Activated T-helper 2 cell treated with anti-CD3 and anti-CD28 coated beads, Interferon-gamma antibody, Interleukin-2, Interleukin-4, amounts not matched to agents 10 μg/mL and 5 μg/mL and 100 μg/mL, durations not matched to agents 14 hours and 24 hours and 36 hours (primary cell): ENCODE data around the gene DRD3. TPM values are rescaled to one million over a fixed set of nuclear protein-coding genes. Genes with fewer than 3 reads are reported as not detected.

ENCODE experiments used
- DNase-seq: peaks from one replicate; pipeline ENCODE4 v3.0.0; 2021; ENCODE audit warnings: low spot score
- H3K27ac Mint-ChIP-seq: one replicate; pipeline ENCODE4 v1.8.0; 2021; ENCODE audit warnings: mixed read lengths
- H3K27me3 Mint-ChIP-seq: one replicate; pipeline ENCODE4 v1.8.0; 2021; ENCODE audit warnings: low read depth, mixed read lengths
- H3K36me3 Mint-ChIP-seq: one replicate; pipeline ENCODE4 v1.8.0; 2021; ENCODE audit warnings: low read depth, mixed read lengths
- H3K4me1 Mint-ChIP-seq: one replicate; pipeline ENCODE4 v1.8.0; 2021; ENCODE audit warnings: low read depth, mixed read lengths
- H3K4me3 Mint-ChIP-seq: one replicate; pipeline ENCODE4 v1.8.0; 2021; ENCODE audit warnings: low read depth, mild to moderate bottlenecking, moderate library complexity, mixed read lengths
- H3K9me3 Mint-ChIP-seq: one replicate; pipeline ENCODE4 v1.8.0; 2021; ENCODE audit warnings: mixed read lengths
- intact Hi-C: fragments of 100-400 bp; cut with micrococcal nuclease; formaldehyde crosslinking; loops from one replicate; pipeline ENCODE4 v1.15.1; 2023
- total RNA-seq: library from RNA; stranded (reverse); gene quantifications from 2 replicates; pipeline ENCODE4 v1.2.3, GENCODE V29; 2022

DRD3 gene
- total RNA-seq, 1 donor from 2014 or later: 0.11 TPM

DNA sequence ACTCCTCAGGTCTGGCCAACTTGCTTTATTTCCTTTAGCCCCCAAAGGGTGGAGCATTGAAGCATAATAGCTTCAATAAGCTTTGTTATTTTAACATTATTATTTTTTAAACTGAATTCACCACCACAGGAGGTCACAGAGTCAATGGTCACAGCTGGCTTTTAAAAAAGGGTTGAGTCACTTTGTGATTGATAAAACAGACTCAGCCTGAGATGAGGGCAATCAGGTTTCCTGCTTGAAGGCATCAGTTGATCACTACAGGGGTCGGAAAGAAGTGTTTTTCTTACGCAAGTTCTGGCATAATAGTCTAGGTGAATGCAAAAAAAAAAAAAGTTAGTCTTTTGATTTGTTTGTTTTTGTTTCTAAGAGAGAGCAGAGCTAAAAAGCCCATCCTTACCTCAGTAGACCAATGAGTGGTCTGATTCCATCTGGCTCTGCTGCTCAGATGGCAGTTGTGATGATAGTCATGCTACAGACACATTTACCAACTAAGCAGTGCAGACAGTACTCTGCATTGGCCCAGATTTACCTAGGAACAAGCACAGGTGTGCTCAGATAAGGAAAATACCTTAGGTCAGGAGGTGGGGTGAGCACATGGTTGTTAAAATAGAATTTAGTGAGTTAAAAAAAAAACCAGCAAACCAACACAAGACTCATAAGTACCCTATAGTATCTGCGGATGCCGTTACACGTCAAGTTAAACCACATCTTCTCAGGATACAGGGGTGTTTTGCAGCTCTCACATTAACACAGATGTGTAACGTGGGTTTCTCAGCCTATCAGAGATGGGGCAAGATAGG lies 35.9 kb upstream of the DRD3 start:
- H3K4me1 Mint-ChIP-seq: peaks cover 13% of the 10 kb centered on the region

GRCh38 chr3:114213627-114214541 lies 35.0 kb upstream of the DRD3 start:
- Mint-ChIP-seq H3K4me3 (no peak overlapping the region), H3K27ac (no peak overlapping the region), H3K4me1 (peaks cover 7% of the 10 kb centered on the region), H3K36me3 (peaks cover 13% of the 10 kb centered on the region), H3K27me3 (no peaks in the 10 kb centered on the region), H3K9me3 (no peaks in the 10 kb centered on the region)
- intact Hi-C loops: loop anchor here (1.0 to 10.0 kb wide), 11 partner anchors 13 to 1719 kb away; partner anchors contain the start of genes ATP6V1A, BTLA, CCDC191 and QTRT2
- DNase-seq: peak; percentile 74

More for the DNA sequence above, 35.9 kb upstream of the DRD3 start:
- intact Hi-C loops: loop anchor here (1.0 to 10.0 kb wide), 7 partner anchors 9 to 1720 kb away; partner anchors contain the start of genes BTLA, CCDC191, QTRT2 and USF3
- peak; percentile 49 for DNase-seq
- H3K9me3 Mint-ChIP-seq: no peaks in the 10 kb centered on the region
- H3K4me3 Mint-ChIP-seq: no peak overlapping the region
- H3K36me3 Mint-ChIP-seq: peaks cover 17% of the 10 kb centered on the region
- no peak overlapping the region for H3K27ac Mint-ChIP-seq
- H3K27me3 Mint-ChIP-seq: no peaks in the 10 kb centered on the region

DNA sequence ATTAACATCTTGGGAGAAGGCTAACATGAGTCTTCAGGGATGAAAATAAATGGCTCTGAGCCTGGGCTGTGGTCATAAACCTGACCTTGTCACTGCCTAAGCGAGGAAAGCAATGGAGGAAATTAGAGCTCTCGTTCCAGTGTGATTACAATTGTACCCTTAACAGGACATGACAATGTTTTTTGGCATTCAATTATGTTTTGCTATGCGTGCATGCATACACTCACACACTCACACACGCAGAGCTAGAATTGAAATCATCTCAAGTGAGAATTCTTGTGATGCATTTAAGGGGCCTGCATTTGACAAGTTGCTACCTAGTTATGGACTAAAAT lies 34.4 kb upstream of the DRD3 start:
- H3K36me3 Mint-ChIP-seq: peaks cover 12% of the 10 kb centered on the region
- H3K27ac Mint-ChIP-seq: no peak overlapping the region
- intact Hi-C loops: loop anchor here (1.0 to 10.0 kb wide), 8 partner anchors 14 to 1718 kb away; partner anchors contain the start of genes ATP6V1A, BTLA and USF3
- no peak overlapping the region for H3K4me3 Mint-ChIP-seq
- H3K9me3 Mint-ChIP-seq: no peaks in the 10 kb centered on the region
- H3K4me1 Mint-ChIP-seq: peaks cover 8% of the 10 kb centered on the region
- no peak for DNase-seq
- H3K27me3 Mint-ChIP-seq: no peaks in the 10 kb centered on the region

- Mint-ChIP-seq H3K9me3 (no peaks in the 10 kb centered on the region), H3K27me3 (no peaks in the 10 kb centered on the region), H3K4me3 (peak overlapping the region; percentile 26), H3K27ac (no peak overlapping the region), H3K4me1 (peaks cover 10% of the 10 kb centered on the region), H3K36me3 (peaks cover 6% of the 10 kb centered on the region)
- no peak for DNase-seq
- intact Hi-C loops: loop anchor here (1.0 to 10.0 kb wide), 8 partner anchors 14 to 1718 kb away; partner anchors contain the start of genes ATP6V1A, BTLA and USF3
Observed at GRCh38 chr3:114212646-114213045, 33.8 kb upstream of the DRD3 start.

DNA sequence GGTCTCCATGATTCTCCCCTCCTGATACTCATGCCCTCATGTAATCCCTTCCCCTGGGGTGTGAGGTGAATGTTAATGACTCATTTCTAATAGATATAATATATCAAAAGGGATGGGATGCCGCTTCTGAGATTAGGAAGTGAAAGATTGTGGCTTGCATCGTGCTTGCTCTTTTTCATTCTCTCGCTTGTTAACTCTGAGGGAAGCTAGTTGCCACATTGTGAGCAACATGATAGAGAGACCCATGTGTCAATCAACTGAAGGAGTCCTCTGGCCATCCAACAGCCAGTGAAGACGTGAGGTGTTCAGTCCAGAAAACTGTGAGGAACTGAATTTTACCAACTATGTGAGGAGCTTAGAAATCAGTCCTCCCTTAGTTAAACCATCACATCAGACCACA lies 28.9 kb upstream of the DRD3 start:
- intact Hi-C loops: no loop called here
- Mint-ChIP-seq H3K4me3 (no peak overlapping the region), H3K27ac (no peak overlapping the region), H3K4me1 (peaks cover 14% of the 10 kb centered on the region), H3K36me3 (no peaks in the 10 kb centered on the region), H3K9me3 (no peaks in the 10 kb centered on the region), H3K27me3 (no peaks in the 10 kb centered on the region)
- DNase-seq: no peak

DNA sequence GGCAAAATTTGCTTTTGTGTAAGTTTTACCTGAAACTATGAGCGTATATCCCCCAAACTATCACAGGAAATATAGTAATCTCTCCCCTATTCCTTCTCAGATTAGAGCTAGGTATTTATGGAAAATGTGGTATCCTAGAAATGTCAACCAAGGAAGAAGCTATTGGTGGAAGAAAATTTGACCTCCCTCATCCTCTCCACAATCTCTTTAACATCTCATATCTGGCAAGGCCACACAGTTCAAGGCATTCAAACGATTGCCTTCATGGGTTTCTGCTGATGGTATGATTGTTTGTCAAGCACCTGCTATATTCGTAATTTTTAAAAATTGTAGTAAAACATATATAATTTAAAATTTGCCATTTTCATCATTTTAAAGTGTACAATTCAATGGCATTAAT lies 27.5 kb upstream of the DRD3 start:
- no peaks in the 10 kb centered on the region for H3K36me3 Mint-ChIP-seq
- H3K4me3 Mint-ChIP-seq: no peak overlapping the region
- H3K27me3 Mint-ChIP-seq: no peaks in the 10 kb centered on the region
- intact Hi-C loops: no loop called here
- H3K4me1 Mint-ChIP-seq: peaks cover 11% of the 10 kb centered on the region
- no peak for DNase-seq
- no peaks in the 10 kb centered on the region for H3K9me3 Mint-ChIP-seq
- no peak overlapping the region for H3K27ac Mint-ChIP-seq

GRCh38 chr3:114205541-114205940 lies 26.7 kb upstream of the DRD3 start:
- intact Hi-C loops: no loop called here
- Mint-ChIP-seq H3K27me3 (no peaks in the 10 kb centered on the region), H3K4me3 (no peak overlapping the region), H3K4me1 (peaks cover 11% of the 10 kb centered on the region), H3K36me3 (no peaks in the 10 kb centered on the region), H3K27ac (no peak overlapping the region), H3K9me3 (no peaks in the 10 kb centered on the region)
- DNase-seq: no peak

DNA sequence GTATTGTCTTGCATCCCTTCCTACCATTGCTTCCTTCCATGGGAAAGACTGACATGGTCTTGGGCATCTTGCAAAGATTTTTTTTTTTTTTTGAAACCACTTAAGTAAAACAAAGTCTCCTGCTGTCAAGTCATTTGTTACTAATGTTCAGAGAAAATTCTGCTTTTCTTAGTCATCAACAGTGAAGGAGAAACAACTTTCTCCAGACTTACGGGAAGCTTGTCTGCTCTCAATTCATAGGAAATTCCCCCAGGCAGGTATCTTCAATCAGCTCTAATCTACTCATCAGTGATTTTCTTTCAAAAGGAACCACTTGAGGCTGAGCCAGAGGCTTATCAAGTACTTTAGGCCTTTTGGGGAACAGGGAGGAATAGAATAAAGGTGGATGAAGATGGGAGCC lies 15.9 kb upstream of the DRD3 start:
- no peaks in the 10 kb centered on the region for H3K9me3 Mint-ChIP-seq
- H3K4me3 Mint-ChIP-seq: no peak overlapping the region
- H3K36me3 Mint-ChIP-seq: no peaks in the 10 kb centered on the region
- H3K27me3 Mint-ChIP-seq: no peaks in the 10 kb centered on the region
- DNase-seq: no peak
- H3K27ac Mint-ChIP-seq: no peak overlapping the region
- intact Hi-C loops: no loop called here
- peaks cover 7% of the 10 kb centered on the region for H3K4me1 Mint-ChIP-seq

GRCh38 chr3:114192136-114192535 lies 13.3 kb upstream of the DRD3 start:
- Mint-ChIP-seq H3K27ac (no peak overlapping the region), H3K27me3 (no peaks in the 10 kb centered on the region), H3K4me1 (peaks cover 7% of the 10 kb centered on the region), H3K9me3 (no peaks in the 10 kb centered on the region), H3K4me3 (no peak overlapping the region), H3K36me3 (no peaks in the 10 kb centered on the region)
- intact Hi-C loops: no loop called here
- no peak for DNase-seq

- Mint-ChIP-seq H3K27me3 (peaks cover 11% of the 10 kb centered on the region), H3K4me1 (no peaks in the 10 kb centered on the region), H3K27ac (no peak overlapping the region), H3K36me3 (no peaks in the 10 kb centered on the region), H3K4me3 (no peak overlapping the region), H3K9me3 (peaks cover 14% of the 10 kb centered on the region)
- intact Hi-C loops: no loop called here
- no peak for DNase-seq
Observed at GRCh38 chr3:114186501-114186900, 7.6 kb upstream of the DRD3 start.

DNA sequence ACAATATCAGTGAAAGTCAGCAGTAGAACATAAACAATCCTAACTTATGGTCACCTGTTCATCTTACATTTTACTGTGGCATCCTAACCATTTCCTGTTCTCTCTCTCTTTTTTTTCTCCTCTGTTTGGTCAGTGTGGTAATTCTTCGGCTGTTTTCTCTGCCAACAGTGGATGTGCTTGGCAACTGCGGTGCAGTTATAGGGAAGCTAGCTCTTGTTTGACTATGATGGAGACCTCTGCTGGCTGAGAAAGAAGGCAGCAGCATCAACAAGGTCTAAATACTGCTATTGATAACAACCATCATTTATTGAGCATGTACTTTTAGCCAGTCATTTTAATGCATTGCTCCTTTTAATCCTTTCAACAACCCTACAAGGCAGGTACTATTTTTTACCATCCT lies 723 bp upstream of the DRD3 start:
- Mint-ChIP-seq H3K27ac (no peak overlapping the region), H3K4me3 (no peak overlapping the region), H3K36me3 (no peaks in the 10 kb centered on the region), H3K4me1 (peaks cover 3% of the 10 kb centered on the region), H3K9me3 (peaks cover 6% of the 10 kb centered on the region), H3K27me3 (peaks cover 16% of the 10 kb centered on the region)
- intact Hi-C loops: no loop called here
- DNase-seq: no peak

DNA sequence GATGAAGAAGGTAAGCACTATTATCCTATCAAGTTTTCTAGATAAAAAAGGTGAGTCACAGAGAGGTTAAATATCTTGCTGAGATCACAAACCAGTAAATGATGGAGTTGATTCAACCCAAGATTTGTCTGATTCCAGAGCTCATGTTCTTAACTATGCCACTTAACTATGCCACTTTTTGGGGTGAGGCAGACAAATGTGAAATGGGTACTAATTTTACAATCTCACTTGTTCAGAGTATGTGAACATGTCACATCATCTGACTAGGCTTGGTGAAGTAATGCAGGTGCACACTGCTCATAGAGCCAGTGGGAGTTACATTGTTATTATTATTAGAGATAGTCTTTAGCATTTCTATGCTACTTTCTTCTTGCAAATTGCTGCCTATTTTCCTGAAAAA lies 2.0 kb downstream of the DRD3 start:
- no peak overlapping the region for H3K4me3 Mint-ChIP-seq
- no peak for DNase-seq
- H3K36me3 Mint-ChIP-seq: no peaks in the 10 kb centered on the region
- H3K27ac Mint-ChIP-seq: no peak overlapping the region
- intact Hi-C loops: no loop called here
- H3K4me1 Mint-ChIP-seq: peaks cover 3% of the 10 kb centered on the region
- peaks cover 8% of the 10 kb centered on the region for H3K27me3 Mint-ChIP-seq
- H3K9me3 Mint-ChIP-seq: no peaks in the 10 kb centered on the region

- no peak for DNase-seq
- H3K36me3 Mint-ChIP-seq: no peaks in the 10 kb centered on the region
- intact Hi-C loops: no loop called here
- H3K4me1 Mint-ChIP-seq: peaks cover 3% of the 10 kb centered on the region
- H3K27me3 Mint-ChIP-seq: peaks cover 8% of the 10 kb centered on the region
- no peaks in the 10 kb centered on the region for H3K9me3 Mint-ChIP-seq
- no peak overlapping the region for H3K27ac Mint-ChIP-seq
- no peak overlapping the region for H3K4me3 Mint-ChIP-seq
Observed at GRCh38 chr3:114176487-114176886, 2.4 kb downstream of the DRD3 start.
